ENCODE data around the gene PREPL. TPM values are rescaled to one million over a fixed set of nuclear protein-coding genes. Genes with fewer than 3 reads are reported as not detected.
"Not testable (repeated sequence)": the region's sequence is repeated elsewhere in the genome, so short reads cannot be mapped to it uniquely, and the experiment has no call there.

The PREPL gene
- total RNA-seq, 1 donor from 2014 or later: 45.6 TPM

DNA sequence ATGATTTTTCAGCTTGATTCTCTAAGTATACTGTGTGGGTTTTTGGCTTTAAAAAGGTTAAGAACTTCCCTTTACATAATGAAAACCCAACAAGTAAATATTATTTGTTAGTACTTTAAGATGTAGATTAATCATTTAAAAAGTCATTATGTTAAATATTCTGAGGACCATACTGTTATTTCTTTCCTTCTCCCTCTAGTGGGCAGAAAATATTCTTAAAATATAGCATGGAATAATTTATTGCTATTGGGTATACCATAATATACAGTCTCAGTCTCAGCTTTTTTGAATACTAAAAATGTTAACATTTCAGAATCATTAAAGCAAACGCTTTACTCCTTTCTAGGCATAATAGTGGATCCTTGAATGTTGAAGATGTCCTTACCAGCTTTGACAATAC, 28.6 kb upstream of the PREPL start:
- peaks cover 28% of the 10 kb centered on the region for H3K9me3 Mint-ChIP-seq (ENCODE audit: low read depth)
- H3K27me3 Mint-ChIP-seq: no peaks in the 10 kb centered on the region
- DNase-seq (ENCODE audit: low spot score, unreplicated experiment): no peak
- no peak overlapping the region for H3K27ac Mint-ChIP-seq
- peaks cover 2% of the 10 kb centered on the region for H3K4me1 Mint-ChIP-seq (ENCODE audit: low read depth)
- H3K4me3 Mint-ChIP-seq (ENCODE audit: low read depth): no peak overlapping the region
- TF ChIP-seq CTCF (IDR thresholded peaks at IDR 0.05; ENCODE audit: unreplicated experiment): peak; percentile 33
- H3K36me3 Mint-ChIP-seq (ENCODE audit: insufficient read depth): peaks cover 18% of the 10 kb centered on the region

DNA sequence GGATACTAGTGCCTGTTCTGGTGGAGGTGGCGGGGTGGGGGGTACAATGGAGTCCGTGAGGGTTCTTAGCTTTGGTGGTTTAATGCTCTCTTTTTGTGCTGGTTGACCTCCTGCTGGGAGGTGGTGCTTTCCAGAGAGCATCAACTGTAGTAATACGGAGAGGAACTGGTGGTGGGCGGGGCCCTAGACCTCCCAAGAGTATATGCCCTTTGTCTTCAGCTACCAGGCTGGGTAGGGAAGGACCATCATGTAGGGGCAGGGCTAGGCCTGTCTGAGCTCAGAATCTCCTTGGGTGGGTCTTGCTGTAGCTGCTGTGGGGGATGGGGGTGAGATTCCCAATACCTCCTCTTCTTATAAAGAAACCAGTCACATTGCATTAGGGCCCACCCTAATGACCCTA, 27.6 kb upstream of the PREPL start:
- Mint-ChIP-seq H3K4me3 (ENCODE audit: low read depth) (no peak overlapping the region), H3K36me3 (ENCODE audit: insufficient read depth) (peaks cover 28% of the 10 kb centered on the region), H3K27ac (no peak overlapping the region), H3K9me3 (ENCODE audit: low read depth) (peaks cover 34% of the 10 kb centered on the region), H3K27me3 (no peaks in the 10 kb centered on the region), H3K4me1 (ENCODE audit: low read depth) (peaks cover 2% of the 10 kb centered on the region)
- no peak for DNase-seq (ENCODE audit: low spot score, unreplicated experiment)
- TF ChIP-seq CTCF (IDR thresholded peaks at IDR 0.05; ENCODE audit: unreplicated experiment): no peak

GRCh38 chr2:44385226-44385625, 23.9 kb upstream of the PREPL start:
- peaks cover 34% of the 10 kb centered on the region for H3K36me3 Mint-ChIP-seq (ENCODE audit: insufficient read depth)
- DNase-seq (ENCODE audit: low spot score, unreplicated experiment); H3K27me3 Mint-ChIP-seq; H3K27ac Mint-ChIP-seq; H3K4me1 Mint-ChIP-seq (ENCODE audit: low read depth); H3K4me3 Mint-ChIP-seq (ENCODE audit: low read depth): not testable (repeated sequence)
- peaks cover 37% of the 10 kb centered on the region for H3K9me3 Mint-ChIP-seq (ENCODE audit: low read depth)

DNA sequence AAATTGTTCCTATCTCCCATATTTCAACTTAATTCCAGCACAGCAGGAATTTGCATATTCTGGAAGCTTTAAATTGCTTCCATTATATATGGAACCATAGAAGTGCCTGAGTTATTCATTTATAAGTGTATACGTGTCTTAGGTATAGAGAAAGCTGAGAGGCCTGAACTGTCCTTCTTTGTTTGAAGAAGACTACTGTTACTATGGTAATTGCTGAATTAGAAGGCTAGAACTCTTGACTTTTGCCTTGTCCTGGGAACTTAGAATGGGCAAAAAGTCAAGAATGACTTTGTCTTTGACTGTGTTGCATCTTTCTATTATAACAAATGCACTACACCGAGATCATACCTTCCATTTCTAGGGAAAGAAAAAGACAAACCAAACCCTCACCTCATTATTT, 16.2 kb upstream of the PREPL start:
- no peak for TF ChIP-seq CTCF (IDR thresholded peaks at IDR 0.05; ENCODE audit: unreplicated experiment)
- peaks cover 5% of the 10 kb centered on the region for H3K36me3 Mint-ChIP-seq (ENCODE audit: insufficient read depth)
- H3K27ac Mint-ChIP-seq: no peak overlapping the region

DNA sequence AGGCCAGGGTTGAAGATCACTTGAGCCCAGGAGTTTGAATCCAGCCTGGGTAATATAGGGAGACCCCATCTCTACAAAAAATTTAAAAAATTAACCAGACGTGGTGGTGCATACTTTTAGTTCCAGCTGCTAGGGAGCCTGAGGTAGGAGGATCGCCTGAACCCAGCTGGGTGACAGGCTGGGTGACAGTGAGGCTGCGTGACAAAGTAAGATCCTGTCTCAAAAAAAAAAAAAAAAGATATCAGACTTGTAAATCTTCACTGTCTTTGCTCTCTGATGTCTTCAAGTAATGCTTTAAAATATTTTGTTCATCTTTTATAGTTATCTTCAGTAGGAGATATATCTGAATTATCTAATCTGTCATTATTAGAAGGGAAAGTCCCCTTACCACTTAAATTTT, 11.0 kb upstream of the PREPL start:
- Mint-ChIP-seq H3K27me3 (no peaks in the 10 kb centered on the region), H3K27ac (no peak overlapping the region), H3K4me1 (ENCODE audit: low read depth) (peaks cover 1% of the 10 kb centered on the region), H3K4me3 (ENCODE audit: low read depth) (no peak overlapping the region), H3K9me3 (ENCODE audit: low read depth) (peaks cover 4% of the 10 kb centered on the region), H3K36me3 (ENCODE audit: insufficient read depth) (peaks cover 5% of the 10 kb centered on the region)
- DNase-seq (ENCODE audit: low spot score, unreplicated experiment): no peak
- TF ChIP-seq CTCF (IDR thresholded peaks at IDR 0.05; ENCODE audit: unreplicated experiment): no peak

More for the DNA sequence above, 16.2 kb upstream of the PREPL start:
- Mint-ChIP-seq H3K4me3 (ENCODE audit: low read depth) (no peak overlapping the region), H3K4me1 (ENCODE audit: low read depth) (no peaks in the 10 kb centered on the region), H3K27me3 (no peaks in the 10 kb centered on the region), H3K9me3 (ENCODE audit: low read depth) (no peaks in the 10 kb centered on the region)
- DNase-seq (ENCODE audit: low spot score, unreplicated experiment): no peak

- DNase-seq (ENCODE audit: low spot score, unreplicated experiment): no peak
- Mint-ChIP-seq H3K4me1 (ENCODE audit: low read depth) (peaks cover 1% of the 10 kb centered on the region), H3K27me3 (no peaks in the 10 kb centered on the region), H3K36me3 (ENCODE audit: insufficient read depth) (peaks cover 5% of the 10 kb centered on the region), H3K4me3 (ENCODE audit: low read depth) (no peak overlapping the region), H3K9me3 (ENCODE audit: low read depth) (peaks cover 4% of the 10 kb centered on the region), H3K27ac (no peak overlapping the region)
- TF ChIP-seq CTCF (IDR thresholded peaks at IDR 0.05; ENCODE audit: unreplicated experiment): no peak
Observed at GRCh38 chr2:44371445-44371844, 10.2 kb upstream of the PREPL start.

Measured in progenitor cell of endocrine pancreas (in vitro differentiated cells).